Endodermal cell (in vitro differentiated cells): ENCODE data around the gene POLE3. TPM values are rescaled to one million over a fixed set of nuclear protein-coding genes. Genes with fewer than 3 reads are reported as not detected.
"Not testable (repeated sequence)": the region's sequence is repeated elsewhere in the genome, so short reads cannot be mapped to it uniquely, and the experiment has no call there.

Source experiments
- DNase-seq: peaks from one replicate; pipeline ENCODE4 v3.0.0-alpha.2; 2017
- H3K27ac ChIP-seq: 2 replicates; pipeline ENCODE4 v1.5.1; 2013; ENCODE audit warnings: mild to moderate bottlenecking, low read depth, low read length, moderate library complexity
- H3K27me3 ChIP-seq: 2 replicates; pipeline ENCODE4 v1.6.1; 2013; ENCODE audit warnings: mild to moderate bottlenecking, low read length, moderate library complexity; ENCODE audit not compliant: insufficient read depth, control insufficient read depth, poor library complexity, severe bottlenecking
- H3K36me3 ChIP-seq: 2 replicates; pipeline ENCODE4 v1.7.0; 2013; ENCODE audit warnings: mild to moderate bottlenecking, low read length, moderate library complexity; ENCODE audit not compliant: control insufficient read depth, insufficient read depth
- H3K4me1 ChIP-seq: one replicate; pipeline ENCODE4 v1.7.0; 2013; ENCODE audit warnings: low read length; ENCODE audit not compliant: control insufficient read depth, insufficient read depth
- H3K4me3 ChIP-seq: 2 replicates; pipeline ENCODE4 v1.5.1; 2013; ENCODE audit warnings: mild to moderate bottlenecking, low read length, moderate library complexity
- H3K9ac ChIP-seq: 2 replicates; pipeline ENCODE4 v1.6.1; 2013; ENCODE audit warnings: mild to moderate bottlenecking, low read length, moderate library complexity; ENCODE audit not compliant: poor library complexity, severe bottlenecking; ENCODE audit errors: extremely low read depth
- H3K9me3 ChIP-seq: 2 replicates; pipeline ENCODE4 v1.6.1; 2013; ENCODE audit warnings: mild to moderate bottlenecking, low read length, moderate library complexity; ENCODE audit not compliant: control insufficient read depth
- H3K27ac Mint-ChIP-seq: 2 replicates; pipeline ENCODE4 v1.8.0; 2020; ENCODE audit warnings: mixed read lengths
- H3K27me3 Mint-ChIP-seq: 2 replicates; pipeline ENCODE4 v1.8.0; 2021; ENCODE audit warnings: mild to moderate bottlenecking, mixed read lengths; ENCODE audit not compliant: insufficient read depth
- H3K36me3 Mint-ChIP-seq: 2 replicates; pipeline ENCODE4 v1.8.0; 2020; ENCODE audit warnings: low read depth, mixed read lengths
- H3K4me1 Mint-ChIP-seq: 2 replicates; pipeline ENCODE4 v1.8.0; 2020; ENCODE audit warnings: mixed read lengths
- H3K4me3 Mint-ChIP-seq: 2 replicates; pipeline ENCODE4 v1.8.0; 2020; ENCODE audit warnings: mild to moderate bottlenecking, moderate library complexity, mixed read lengths
- H3K9me3 Mint-ChIP-seq: 2 replicates; pipeline ENCODE4 v1.8.0; 2020; ENCODE audit warnings: mild to moderate bottlenecking, mixed read lengths
- CTCF ChIP-seq: fragments of 200-600 bp; sonication (generic); conservative IDR thresholded peaks from 2 replicates; pipeline ENCODE4 v1.5.0; 2021; ENCODE audit warnings: antibody characterized with exemption, mild to moderate bottlenecking
- whole genome bisulfite sequencing, 2 experiments: methylation state at CpG; one replicate each; pipeline versions ENCODE4 v1.1.5 to v1.1.7; 2013; ENCODE audit warnings: missing lambda C conversion rate in 2 of 2, mixed read lengths in 1 of 2; ENCODE audit not compliant: insufficient coverage in 1 of 2, insufficient read length in 1 of 2; 5-methylcytosine and 5-hydroxymethylcytosine counted together
- total RNA-seq, 2 donors: library from RNA; stranded (reverse); fragmentation: NEBNext Ultra II Directional in 1 of 2; extraction: Animal tissue kit (Norgen Biotek cat#: 25700) in 1 of 2; gene quantifications; 2 replicates in 1 of 2; 3 replicates in 1 of 2; pipeline ENCODE4 v1.2.1, GENCODE V29; 2021

The POLE3 gene
- total RNA-seq, 2 donors from 2014 or later: 36.5 to 45.6 TPM

- no peak overlapping the region for H3K4me3 Mint-ChIP-seq
- H3K9ac ChIP-seq: no peak overlapping the region
- WGBS, 2 experiments: 80 to 82% methylated on average over 1 of the region's 1 CpG
These were observed 29.6 kb downstream of the POLE3 start for GRCh38 chr9:113380869-113381378.

GRCh38 chr9:113379829-113380210 lies 30.7 kb downstream of the POLE3 start:
- H3K27me3 ChIP-seq, H3K27ac Mint-ChIP-seq, H3K36me3 Mint-ChIP-seq, H3K27me3 Mint-ChIP-seq, H3K9ac ChIP-seq, H3K4me1 ChIP-seq, H3K9me3 Mint-ChIP-seq, H3K4me3 Mint-ChIP-seq, H3K4me3 ChIP-seq, DNase-seq, H3K36me3 ChIP-seq, H3K9me3 ChIP-seq, H3K27ac ChIP-seq: not testable (repeated sequence)
- 78 to 100% methylated on average over 2 of the region's 2 CpGs for WGBS, 2 experiments
- peaks cover 24% of the 10 kb centered on the region for H3K4me1 Mint-ChIP-seq

More at GRCh38 chr9:113380869-113381378, 29.6 kb downstream of the POLE3 start:
- no peaks in the 10 kb centered on the region for H3K36me3 ChIP-seq
- Mint-ChIP-seq H3K36me3 (no peaks in the 10 kb centered on the region), H3K4me1 (peaks cover 22% of the 10 kb centered on the region), H3K27me3 (no peaks in the 10 kb centered on the region), H3K9me3 (no peaks in the 10 kb centered on the region), H3K27ac (no peak overlapping the region)
- DNase-seq: no peak
- TF ChIP-seq CTCF: no peak
- H3K27me3 ChIP-seq: no peaks in the 10 kb centered on the region
- H3K27ac ChIP-seq: no peak overlapping the region
- no peaks in the 10 kb centered on the region for H3K9me3 ChIP-seq
- peaks cover 6% of the 10 kb centered on the region for H3K4me1 ChIP-seq
- no peak overlapping the region for H3K4me3 ChIP-seq

GRCh38 chr9:113379094-113379828 lies 31.2 kb downstream of the POLE3 start:
- not testable (repeated sequence) for H3K27ac ChIP-seq, H3K4me3 ChIP-seq, H3K9me3 Mint-ChIP-seq, DNase-seq, H3K27me3 ChIP-seq, H3K4me1 ChIP-seq, H3K4me3 Mint-ChIP-seq, H3K27me3 Mint-ChIP-seq, H3K9me3 ChIP-seq, H3K9ac ChIP-seq
- Mint-ChIP-seq H3K4me1 (peaks cover 24% of the 10 kb centered on the region), H3K27ac (peak overlapping the region; percentile 31), H3K36me3 (peaks cover 12% of the 10 kb centered on the region)
- 78 to 82% methylated on average over 19 to 23 of the region's 24 CpGs for WGBS, 2 experiments
- peaks cover 14% of the 10 kb centered on the region for H3K36me3 ChIP-seq

- Mint-ChIP-seq H3K27me3 (no peaks in the 10 kb centered on the region), H3K4me3 (peak within 1 kb of the TSS; percentile 76), H3K27ac (peak within 1 kb of the TSS; percentile 87), H3K4me1 (peaks cover 38% of the 10 kb centered on the region), H3K9me3 (no peaks in the 10 kb centered on the region), H3K36me3 (peaks cover 14% of the 10 kb centered on the region)
- H3K27ac ChIP-seq: no peak within 1 kb of the TSS
- H3K9me3 ChIP-seq: no peaks in the 10 kb centered on the region
- H3K27me3 ChIP-seq: no peaks in the 10 kb centered on the region
- 1% methylated on average over 18 to 73 of the region's 74 CpGs for WGBS, 2 experiments
- peaks cover 28% of the 10 kb centered on the region for H3K36me3 ChIP-seq
- no peak for TF ChIP-seq CTCF
- peak within 1 kb of the TSS; percentile 79 for H3K9ac ChIP-seq
- peaks cover 12% of the 10 kb centered on the region for H3K4me1 ChIP-seq
- peak; percentile 94 for DNase-seq
- H3K4me3 ChIP-seq: peak within 1 kb of the TSS; percentile 86
These were observed 33.6 kb downstream of the POLE3 start, which contains the start of gene HDHD3 for GRCh38 chr9:113376634-113377567. TSS of gene HDHD3 (minus strand) at chr9:113376986. CDS start at chr9:113374354, 2,632 bp downstream.
